ENCODE measurements around the gene MOB1A. TPM values are rescaled to one million over a fixed set of nuclear protein-coding genes. Genes with fewer than 3 reads are reported as not detected.

MOB1A gene
- total and polyA plus RNA-seq, 2 of the 8 experiments (the other 6 are each of a cell fraction or from before 2014, with no cell fraction given) = 21.6 to 91.7 TPM

- H3K27me3 ChIP-seq (replicated peaks in 1 of 4; ENCODE audit: control insufficient read depth in 3 of 4, extremely low read depth in 1 of 4, insufficient read depth in 3 of 4, low read length in 3 of 4) = no peaks in the 10 kb centered on the region
- no peak overlapping the region for H3K4me2 ChIP-seq (ENCODE audit: insufficient read depth in 1 of 2, low read depth in 2 of 2, low read length in 2 of 2)
- FAIRE-seq (no peak), DNase-seq (ENCODE audit: low read depth in 1 of 2, low spot score in 2 of 2) (no peak)
- no peaks in the 10 kb centered on the region for H3K9me3 ChIP-seq (ENCODE audit: insufficient read depth in 2 of 2, low read depth in 1 of 2, low read length in 1 of 2)
- H3K56ac ChIP-seq (replicated peaks; ENCODE audit: insufficient read length, low read depth, low read length) = no peak overlapping the region
- no peak overlapping the region for H2BK120ac ChIP-seq (replicated peaks; ENCODE audit: low read depth, low read length)
- H2BK12ac ChIP-seq (ENCODE audit: low read depth, low read length) = no peak overlapping the region
- POLR2A ChIA-PET (ENCODE audit: partially characterized antibody) = interaction anchor here (1.0 to 72.1 kb wide), 5 partner anchors 9 to 212 kb away, joined by 4 to 2699 read pairs (median 9); partner anchors contain the start of genes BOLA3, MOB1A and MTHFD2
- H3K14ac ChIP-seq (ENCODE audit: insufficient read length) = no peak overlapping the region
- H3K4me3 ChIP-seq (ENCODE audit: extremely low read depth in 1 of 4, insufficient read depth in 2 of 4, low read depth in 3 of 4, low read length in 4 of 4) = no peak overlapping the region
- no peak overlapping the region for H2BK15ac ChIP-seq (ENCODE audit: low read length)
- H3K23ac ChIP-seq (ENCODE audit: insufficient read length) = no peak overlapping the region
- H4K20me1 ChIP-seq (replicated peaks in 1 of 2; ENCODE audit: control insufficient read depth in 1 of 2, insufficient read depth in 2 of 2, low read length in 2 of 2) = peaks cover 0 to 12% of the 10 kb centered on the region in 2 experiments
- H2BK5ac ChIP-seq (ENCODE audit: low read depth, low read length) = no peak overlapping the region
- no peaks in the 10 kb centered on the region for H3K4me1 ChIP-seq (replicated peaks in 1 of 4; ENCODE audit: control insufficient read depth in 3 of 4, insufficient read depth in 4 of 4, low read length in 3 of 4)
- 98% methylated on average over 2 of the region's 3 CpGs; no CpG with 5 or more reads in 1 of the 2 experiments for WGBS, 2 experiments (ENCODE audit: extremely low coverage in 1 of 2, insufficient coverage in 1 of 2, insufficient read length in 1 of 2, insufficient replicate concordance in 2 of 2, low coverage in 1 of 2, low lambda C conversion rate in 2 of 2, missing lambda C conversion rate in 1 of 2)
- no peak overlapping the region for H3K9ac ChIP-seq (replicated peaks in 1 of 4; ENCODE audit: extremely low read depth in 1 of 4, low read depth in 3 of 4, low read length in 3 of 4)
- no peak overlapping the region for H3K18ac ChIP-seq (ENCODE audit: extremely low read depth, low read length)
- H2AFZ ChIP-seq (ENCODE audit: low read length) = no peak overlapping the region
- no peak overlapping the region for H4K91ac ChIP-seq (replicated peaks; ENCODE audit: insufficient read length, low read length)
- no peak overlapping the region for H2BK20ac ChIP-seq (ENCODE audit: low read length)
- CTCF ChIA-PET (ENCODE audit: partially characterized antibody) = interaction anchor here (0.8 kb wide), 1 partner anchor 15 kb away, joined by 3 read pairs; the partner anchor contains the start of gene MTHFD2
- H3K79me1 ChIP-seq (ENCODE audit: low read depth, low read length) = peaks cover 2% of the 10 kb centered on the region
- H3K27ac ChIP-seq (ENCODE audit: low read depth, low read length) = no peak overlapping the region
- H4K5ac ChIP-seq (ENCODE audit: insufficient read length, low read depth, low read length) = no peak overlapping the region
- peaks cover 20 to 99% (median 65%) of the 10 kb centered on the region in 4 experiments for H3K36me3 ChIP-seq (ENCODE audit: control insufficient read depth in 2 of 4, insufficient read depth in 4 of 4, low read length in 3 of 4)
- peaks cover 0 to 20% of the 10 kb centered on the region in 2 experiments; a peak in 3 of 4 replicates for H3K79me2 ChIP-seq (ENCODE audit: control insufficient read depth in 1 of 2, insufficient read depth in 2 of 2, low read length in 2 of 2)
- H3K4ac ChIP-seq (replicated peaks; ENCODE audit: insufficient read length, low read depth, low read length) = no peak overlapping the region
- H3K23me2 ChIP-seq (ENCODE audit: low read depth, low read length) = no peaks in the 10 kb centered on the region
- H4K8ac ChIP-seq (ENCODE audit: extremely low read depth, insufficient read depth, low read length) = no peak overlapping the region
- no peak overlapping the region for H2AK5ac ChIP-seq (ENCODE audit: low read depth, low read length)
- TF ChIP-seq CTBP2 (IDR thresholded peaks at IDR 0.05; ENCODE audit: borderline replicate concordance, insufficient read depth, insufficient read length, low read length) (no peak), ZNF274 (IDR thresholded peaks at IDR 0.05; ENCODE audit: borderline replicate concordance, extremely low read depth, low read length) (no peak), CREB1 (IDR thresholded peaks at IDR 0.05) (no peak), PHF8 (conservative IDR thresholded peaks at IDR 0.05; ENCODE audit: low read depth, low read length) (no peak), POLR2AphosphoS5 (IDR thresholded peaks at IDR 0.05; ENCODE audit: low read depth, low read length) (no peak), RXRA (IDR thresholded peaks at IDR 0.05; ENCODE audit: insufficient read depth, low read depth, low read length) (no peak)
- TF ChIP-seq, protein P1, sequence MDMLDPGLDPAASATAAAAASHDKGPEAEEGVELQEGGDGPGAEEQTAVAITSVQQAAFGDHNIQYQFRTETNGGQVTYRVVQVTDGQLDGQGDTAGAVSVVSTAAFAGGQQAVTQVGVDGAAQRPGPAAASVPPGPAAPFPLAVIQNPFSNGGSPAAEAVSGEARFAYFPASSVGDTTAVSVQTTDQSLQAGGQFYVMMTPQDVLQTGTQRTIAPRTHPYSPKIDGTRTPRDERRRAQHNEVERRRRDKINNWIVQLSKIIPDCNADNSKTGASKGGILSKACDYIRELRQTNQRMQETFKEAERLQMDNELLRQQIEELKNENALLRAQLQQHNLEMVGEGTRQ (IDR thresholded peaks at IDR 0.05; ENCODE audit: low read length) = no peak
These were observed 34.2 kb upstream of the MOB1A start for GRCh38 chr2:74212702-74213410.

All from H1 (cell line).